ENCODE data around the gene CTXND1.

Gene CTXND1

GRCh38 chr15:80207887-80208286 is 44.1 kb downstream of the CTXND1 start:
- no peak for DNase-seq

- no peak for DNase-seq
Observed at GRCh38 chr15:80204231-80204630, 47.8 kb downstream of the CTXND1 start.

GRCh38 chr15:80203361-80203885 is 48.6 kb downstream of the CTXND1 start:
- no peak for DNase-seq

GRCh38 chr15:80202641-80203360 is 49.2 kb downstream of the CTXND1 start:
- DNase-seq = no peak

GRCh38 chr15:80202016-80202315 is 50.0 kb downstream of the CTXND1 start:
- DNase-seq = no peak

- DNase-seq = no peak
Observed at GRCh38 chr15:80201256-80202015, 50.6 kb downstream of the CTXND1 start.

- DNase-seq = no peak
Observed at GRCh38 chr15:80199869-80200268, 52.1 kb downstream of the CTXND1 start.

GRCh38 chr15:80199366-80199765 is 52.6 kb downstream of the CTXND1 start:
- DNase-seq = no peak

GRCh38 chr15:80194914-80195313 is 57.1 kb downstream of the CTXND1 start:
- DNase-seq = no peak

GRCh38 chr15:80194186-80194585 is 57.8 kb downstream of the CTXND1 start:
- no peak for DNase-seq

GRCh38 chr15:80191897-80192595 is 60.0 kb downstream of the CTXND1 start:
- DNase-seq = no peak

- no peak for DNase-seq
Observed at GRCh38 chr15:80191198-80191597, 60.8 kb downstream of the CTXND1 start.

GRCh38 chr15:80188251-80188650 is 63.8 kb downstream of the CTXND1 start:
- DNase-seq = no peak

GRCh38 chr15:80186597-80186996 is 65.4 kb downstream of the CTXND1 start:
- no peak for DNase-seq

GRCh38 chr15:80186066-80186465 is 65.9 kb downstream of the CTXND1 start:
- DNase-seq = no peak

GRCh38 chr15:80185152-80185551 is 66.9 kb downstream of the CTXND1 start:
- no peak for DNase-seq

GRCh38 chr15:80184554-80184953 is 67.5 kb downstream of the CTXND1 start:
- DNase-seq = no peak

- no peak for DNase-seq
Observed at GRCh38 chr15:80183886-80184285, 68.1 kb downstream of the CTXND1 start.

GRCh38 chr15:80183306-80183705 is 68.7 kb downstream of the CTXND1 start:
- no peak for DNase-seq

- no peak for DNase-seq
Observed at GRCh38 chr15:80182611-80183261, 69.3 kb downstream of the CTXND1 start.

- DNase-seq = no peak
Observed at GRCh38 chr15:80180986-80181385, 71.0 kb downstream of the CTXND1 start.

- DNase-seq = no peak
Observed at GRCh38 chr15:80180468-80180867, 71.5 kb downstream of the CTXND1 start.

GRCh38 chr15:80179935-80180334 is 72.1 kb downstream of the CTXND1 start:
- DNase-seq = no peak
